Amniotic stem cell (primary cell): ENCODE data around the gene KDM4B.
"Not testable (repeated sequence)": the region's sequence is repeated elsewhere in the genome, so short reads cannot be mapped to it uniquely, and the experiment has no call there.

Source experiments
- DNase-seq: peaks from one replicate; lab custom pipeline; 2025; lab: John Stamatoyannopoulos, UW

The KDM4B gene

GRCh38 chr19:5178841-5179240, 209.9 kb downstream of the KDM4B start:
- DNase-seq, result no peak

- DNase-seq, result no peak
These were observed 210.3 kb downstream of the KDM4B start for GRCh38 chr19:5179256-5179655.

GRCh38 chr19:5181329-5181728, 212.4 kb downstream of the KDM4B start:
- DNase-seq, result no peak

GRCh38 chr19:5182751-5183150, 213.8 kb downstream of the KDM4B start:
- DNase-seq, result no peak

GRCh38 chr19:5183616-5184015, 214.7 kb downstream of the KDM4B start:
- no peak for DNase-seq

- no peak for DNase-seq
These were observed 216.0 kb downstream of the KDM4B start for GRCh38 chr19:5184930-5185329.

- no peak for DNase-seq
These were observed 217.6 kb downstream of the KDM4B start for GRCh38 chr19:5186293-5187050.

GRCh38 chr19:5188548-5189317, 219.8 kb downstream of the KDM4B start:
- no peak for DNase-seq

GRCh38 chr19:5189318-5189607, 220.3 kb downstream of the KDM4B start:
- no peak for DNase-seq

- DNase-seq, result no peak
These were observed 222.2 kb downstream of the KDM4B start for GRCh38 chr19:5191091-5191490.

GRCh38 chr19:5192568-5192967, 223.7 kb downstream of the KDM4B start:
- DNase-seq, result no peak

GRCh38 chr19:5193192-5193591, 224.3 kb downstream of the KDM4B start:
- DNase-seq, result no peak

GRCh38 chr19:5194641-5195040, 225.7 kb downstream of the KDM4B start:
- DNase-seq, result no peak

GRCh38 chr19:5195587-5195986, 226.7 kb downstream of the KDM4B start:
- DNase-seq, result not testable (repeated sequence)

- no peak for DNase-seq
These were observed 227.9 kb downstream of the KDM4B start for GRCh38 chr19:5196832-5197231.

GRCh38 chr19:5200844-5201243, 231.9 kb downstream of the KDM4B start:
- no peak for DNase-seq

GRCh38 chr19:5202553-5202952, 233.6 kb downstream of the KDM4B start:
- DNase-seq, result no peak
